HEK293 (cell line): Measurements from ENCODE around the gene KLHDC7B.

Source experiments
- BCL11B ChIP-seq: fragments of 450-650 bp; formaldehyde crosslinking; IDR thresholded peaks from 2 replicates; pipeline ENCODE4 v1.5.1; 2016; ENCODE audit warnings: low read depth, missing biosample characterization, missing genetic modification characterization
- OVOL3 ChIP-seq: fragments of 450-650 bp; formaldehyde crosslinking; IDR thresholded peaks from 2 replicates; pipeline ENCODE4 v1.5.1; 2016; ENCODE audit warnings: missing biosample characterization, missing genetic modification characterization
- ZNF114 ChIP-seq: fragments of 450-650 bp; formaldehyde crosslinking; IDR thresholded peaks from 2 replicates; pipeline ENCODE4 v1.5.0; 2017; ENCODE audit warnings: missing biosample characterization, missing genetic modification characterization
- ZNF560 ChIP-seq: fragments of 450-650 bp; formaldehyde crosslinking; IDR thresholded peaks from 2 replicates; pipeline ENCODE4 v1.5.1; 2017; ENCODE audit warnings: missing biosample characterization, missing genetic modification characterization, borderline replicate concordance
- TF ChIP-seq, protein P1 (sequence below): fragments of 450-650 bp; formaldehyde crosslinking; IDR thresholded peaks from 2 replicates; pipeline ENCODE4 v1.5.1; 2016; ENCODE audit warnings: missing biosample characterization, missing genetic modification characterization
- TF ChIP-seq, protein P2 (sequence below): fragments of 450-650 bp; formaldehyde crosslinking; IDR thresholded peaks from 2 replicates; pipeline ENCODE4 v1.5.1; 2016; ENCODE audit warnings: missing biosample characterization, missing genetic modification characterization
- TF ChIP-seq, protein P3 (sequence below): fragments of 450-650 bp; formaldehyde crosslinking; IDR thresholded peaks from 2 replicates; pipeline ENCODE4 v1.5.1; 2016; ENCODE audit warnings: missing biosample characterization, missing genetic modification characterization
- TF ChIP-seq, protein P4 (sequence below): fragments of 450-650 bp; formaldehyde crosslinking; IDR thresholded peaks from 2 replicates; pipeline ENCODE4; 2016; ENCODE audit warnings: missing biosample characterization, missing genetic modification characterization
- TF ChIP-seq, protein P5 (sequence below): fragments of 450-650 bp; formaldehyde crosslinking; IDR thresholded peaks from 2 replicates; pipeline ENCODE4 v1.5.1; 2016; ENCODE audit warnings: missing biosample characterization, missing genetic modification characterization

DNA sequence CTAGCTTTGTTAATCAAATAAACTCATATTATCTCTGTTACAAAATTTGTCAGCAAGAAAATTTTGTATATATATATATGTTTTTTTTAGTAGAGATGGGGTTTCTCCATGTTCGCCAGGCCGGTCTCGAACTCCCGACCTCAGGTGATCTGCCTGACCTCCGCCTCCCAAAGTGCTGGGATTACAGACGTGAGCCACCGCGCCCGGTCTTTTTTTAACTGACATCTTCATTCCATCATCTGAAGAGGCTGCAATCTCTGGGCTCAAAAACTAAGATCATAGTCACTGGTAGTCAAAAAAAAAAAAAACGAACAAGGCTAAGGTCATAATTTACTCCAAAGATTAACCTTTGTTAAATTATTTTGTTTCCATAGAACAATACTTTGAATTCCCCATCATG, 5.3 kb upstream of the KLHDC7B start:
- TF ChIP-seq, protein P1, sequence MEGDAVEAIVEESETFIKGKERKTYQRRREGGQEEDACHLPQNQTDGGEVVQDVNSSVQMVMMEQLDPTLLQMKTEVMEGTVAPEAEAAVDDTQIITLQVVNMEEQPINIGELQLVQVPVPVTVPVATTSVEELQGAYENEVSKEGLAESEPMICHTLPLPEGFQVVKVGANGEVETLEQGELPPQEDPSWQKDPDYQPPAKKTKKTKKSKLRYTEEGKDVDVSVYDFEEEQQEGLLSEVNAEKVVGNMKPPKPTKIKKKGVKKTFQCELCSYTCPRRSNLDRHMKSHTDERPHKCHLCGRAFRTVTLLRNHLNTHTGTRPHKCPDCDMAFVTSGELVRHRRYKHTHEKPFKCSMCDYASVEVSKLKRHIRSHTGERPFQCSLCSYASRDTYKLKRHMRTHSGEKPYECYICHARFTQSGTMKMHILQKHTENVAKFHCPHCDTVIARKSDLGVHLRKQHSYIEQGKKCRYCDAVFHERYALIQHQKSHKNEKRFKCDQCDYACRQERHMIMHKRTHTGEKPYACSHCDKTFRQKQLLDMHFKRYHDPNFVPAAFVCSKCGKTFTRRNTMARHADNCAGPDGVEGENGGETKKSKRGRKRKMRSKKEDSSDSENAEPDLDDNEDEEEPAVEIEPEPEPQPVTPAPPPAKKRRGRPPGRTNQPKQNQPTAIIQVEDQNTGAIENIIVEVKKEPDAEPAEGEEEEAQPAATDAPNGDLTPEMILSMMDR (tag by site-specific recombination) = no peak
- TF ChIP-seq BCL11B (tag by site-specific recombination) (no peak), ZNF560 (tag by site-specific recombination) (no peak), ZNF114 (tag by site-specific recombination) (no peak), OVOL3 (tag by site-specific recombination) (no peak)
- TF ChIP-seq, protein P2, sequence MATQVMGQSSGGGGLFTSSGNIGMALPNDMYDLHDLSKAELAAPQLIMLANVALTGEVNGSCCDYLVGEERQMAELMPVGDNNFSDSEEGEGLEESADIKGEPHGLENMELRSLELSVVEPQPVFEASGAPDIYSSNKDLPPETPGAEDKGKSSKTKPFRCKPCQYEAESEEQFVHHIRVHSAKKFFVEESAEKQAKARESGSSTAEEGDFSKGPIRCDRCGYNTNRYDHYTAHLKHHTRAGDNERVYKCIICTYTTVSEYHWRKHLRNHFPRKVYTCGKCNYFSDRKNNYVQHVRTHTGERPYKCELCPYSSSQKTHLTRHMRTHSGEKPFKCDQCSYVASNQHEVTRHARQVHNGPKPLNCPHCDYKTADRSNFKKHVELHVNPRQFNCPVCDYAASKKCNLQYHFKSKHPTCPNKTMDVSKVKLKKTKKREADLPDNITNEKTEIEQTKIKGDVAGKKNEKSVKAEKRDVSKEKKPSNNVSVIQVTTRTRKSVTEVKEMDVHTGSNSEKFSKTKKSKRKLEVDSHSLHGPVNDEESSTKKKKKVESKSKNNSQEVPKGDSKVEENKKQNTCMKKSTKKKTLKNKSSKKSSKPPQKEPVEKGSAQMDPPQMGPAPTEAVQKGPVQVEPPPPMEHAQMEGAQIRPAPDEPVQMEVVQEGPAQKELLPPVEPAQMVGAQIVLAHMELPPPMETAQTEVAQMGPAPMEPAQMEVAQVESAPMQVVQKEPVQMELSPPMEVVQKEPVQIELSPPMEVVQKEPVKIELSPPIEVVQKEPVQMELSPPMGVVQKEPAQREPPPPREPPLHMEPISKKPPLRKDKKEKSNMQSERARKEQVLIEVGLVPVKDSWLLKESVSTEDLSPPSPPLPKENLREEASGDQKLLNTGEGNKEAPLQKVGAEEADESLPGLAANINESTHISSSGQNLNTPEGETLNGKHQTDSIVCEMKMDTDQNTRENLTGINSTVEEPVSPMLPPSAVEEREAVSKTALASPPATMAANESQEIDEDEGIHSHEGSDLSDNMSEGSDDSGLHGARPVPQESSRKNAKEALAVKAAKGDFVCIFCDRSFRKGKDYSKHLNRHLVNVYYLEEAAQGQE (tag by site-specific recombination) = no peak
- TF ChIP-seq, protein P3, sequence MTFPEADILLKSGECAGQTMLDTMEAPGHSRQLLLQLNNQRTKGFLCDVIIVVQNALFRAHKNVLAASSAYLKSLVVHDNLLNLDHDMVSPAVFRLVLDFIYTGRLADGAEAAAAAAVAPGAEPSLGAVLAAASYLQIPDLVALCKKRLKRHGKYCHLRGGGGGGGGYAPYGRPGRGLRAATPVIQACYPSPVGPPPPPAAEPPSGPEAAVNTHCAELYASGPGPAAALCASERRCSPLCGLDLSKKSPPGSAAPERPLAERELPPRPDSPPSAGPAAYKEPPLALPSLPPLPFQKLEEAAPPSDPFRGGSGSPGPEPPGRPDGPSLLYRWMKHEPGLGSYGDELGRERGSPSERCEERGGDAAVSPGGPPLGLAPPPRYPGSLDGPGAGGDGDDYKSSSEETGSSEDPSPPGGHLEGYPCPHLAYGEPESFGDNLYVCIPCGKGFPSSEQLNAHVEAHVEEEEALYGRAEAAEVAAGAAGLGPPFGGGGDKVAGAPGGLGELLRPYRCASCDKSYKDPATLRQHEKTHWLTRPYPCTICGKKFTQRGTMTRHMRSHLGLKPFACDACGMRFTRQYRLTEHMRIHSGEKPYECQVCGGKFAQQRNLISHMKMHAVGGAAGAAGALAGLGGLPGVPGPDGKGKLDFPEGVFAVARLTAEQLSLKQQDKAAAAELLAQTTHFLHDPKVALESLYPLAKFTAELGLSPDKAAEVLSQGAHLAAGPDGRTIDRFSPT (tag by site-specific recombination) = no peak
- TF ChIP-seq, protein P4, sequence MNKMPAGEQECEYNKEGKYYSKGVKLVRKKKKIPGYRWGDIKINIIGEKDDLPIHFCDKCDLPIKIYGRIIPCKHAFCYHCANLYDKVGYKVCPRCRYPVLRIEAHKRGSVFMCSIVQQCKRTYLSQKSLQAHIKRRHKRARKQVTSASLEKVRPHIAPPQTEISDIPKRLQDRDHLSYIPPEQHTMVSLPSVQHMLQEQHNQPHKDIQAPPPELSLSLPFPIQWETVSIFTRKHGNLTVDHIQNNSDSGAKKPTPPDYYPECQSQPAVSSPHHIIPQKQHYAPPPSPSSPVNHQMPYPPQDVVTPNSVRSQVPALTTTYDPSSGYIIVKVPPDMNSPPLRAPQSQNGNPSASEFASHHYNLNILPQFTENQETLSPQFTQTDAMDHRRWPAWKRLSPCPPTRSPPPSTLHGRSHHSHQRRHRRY (tag by site-specific recombination) = no peak
- TF ChIP-seq, protein P5, sequence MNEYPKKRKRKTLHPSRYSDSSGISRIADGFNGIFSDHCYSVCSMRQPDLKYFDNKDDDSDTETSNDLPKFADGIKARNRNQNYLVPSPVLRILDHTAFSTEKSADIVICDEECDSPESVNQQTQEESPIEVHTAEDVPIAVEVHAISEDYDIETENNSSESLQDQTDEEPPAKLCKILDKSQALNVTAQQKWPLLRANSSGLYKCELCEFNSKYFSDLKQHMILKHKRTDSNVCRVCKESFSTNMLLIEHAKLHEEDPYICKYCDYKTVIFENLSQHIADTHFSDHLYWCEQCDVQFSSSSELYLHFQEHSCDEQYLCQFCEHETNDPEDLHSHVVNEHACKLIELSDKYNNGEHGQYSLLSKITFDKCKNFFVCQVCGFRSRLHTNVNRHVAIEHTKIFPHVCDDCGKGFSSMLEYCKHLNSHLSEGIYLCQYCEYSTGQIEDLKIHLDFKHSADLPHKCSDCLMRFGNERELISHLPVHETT = no peak
